Upper lobe of left lung (tissue), 6 donors: ENCODE measurements around the gene SLC15A5. TPM values are rescaled to one million over a fixed set of nuclear protein-coding genes. Genes with fewer than 3 reads are reported as not detected.

Experiments
- ATAC-seq, 2 donors: fragments of 200-7000 bp; cut with Tn5 transposase; one replicate each; pipeline ENCODE4 v1.9.1; 2022; ENCODE audit warnings: mild to moderate bottlenecking in 2 of 2, moderate library complexity in 2 of 2; ENCODE audit not compliant: low FRiP score in 2 of 2
- DNase-seq, 2 donors: peaks; one replicate each; pipeline ENCODE4 v3.0.0-alpha.2; 2019 to 2020
- H3K27ac ChIP-seq, 4 donors: fragments of 200-600 bp; sonication (generic); one replicate each; pipeline ENCODE4 v1.5.1; 2016 to 2019
- H3K27me3 ChIP-seq, 4 donors: fragments of 200-600 bp; sonication (generic); one replicate each; pipeline ENCODE4 v1.5.1; 2017 to 2019
- H3K36me3 ChIP-seq, 4 donors: fragments of 200-600 bp; sonication (generic); one replicate each; pipeline ENCODE4 v1.5.1; 2016 to 2019
- H3K4me1 ChIP-seq, 4 donors: fragments of 200-600 bp; sonication (generic); one replicate each; pipeline ENCODE4 v1.5.1; 2018 to 2019
- H3K4me3 ChIP-seq, 4 donors: fragments of 200-600 bp; sonication (generic); one replicate each; pipeline ENCODE4 v1.5.1; 2017 to 2019; ENCODE audit warnings: mild to moderate bottlenecking in 2 of 4, moderate library complexity in 1 of 4
- H3K9me3 ChIP-seq, 4 donors: fragments of 200-600 bp; sonication (generic); one replicate each; pipeline ENCODE4 v1.5.1; 2018 to 2019
- CTCF ChIP-seq, 6 experiments: fragments of 450-650 bp in 4 of 6; fragments of 200-600 bp in 2 of 6; sonication (generic) in 2 of 6; IDR thresholded peaks; one replicate each; pipeline ENCODE4 v1.5.1; 2016 to 2019; ENCODE audit warnings: antibody characterized with exemption in 6 of 6
- EP300 ChIP-seq, 4 donors: sonication (generic); formaldehyde crosslinking; IDR thresholded peaks; one replicate each; pipeline ENCODE4 v1.5.1; 2017; ENCODE audit warnings: antibody characterized with exemption in 4 of 4, control low read depth in 2 of 4
- POLR2A ChIP-seq, 4 donors: fragments of 450-650 bp; IDR thresholded peaks; one replicate each; pipeline ENCODE4 v1.5.1; 2016 to 2017; ENCODE audit warnings: antibody characterized with exemption in 4 of 4, mild to moderate bottlenecking in 2 of 4
- POLR2AphosphoS5 ChIP-seq, 2 donors: sonication (generic); formaldehyde crosslinking; IDR thresholded peaks; one replicate each; pipeline ENCODE4 v1.5.1; 2017; ENCODE audit warnings: antibody characterized with exemption in 2 of 2
- WGBS, 2 donors: methylation state at CpG; one replicate each; pipeline ENCODE4 v1.1.5; 2017 to 2018; 5-methylcytosine and 5-hydroxymethylcytosine counted together
- total RNA-seq, 6 donors: library from RNA; depleted of rRNA in 4 of 6; stranded (reverse); fragments of >200 nt in 4 of 6; gene quantifications; one replicate each; pipeline versions ENCODE4 v1.1.0 to v1.2.1, GENCODE V29; 2016 to 2021
- donor health status: DM: no; HTN: no; CAD: no; lungs with moderate emphysema.
- donor health status: DM: no; HTN: yes; CAD: no; lungs with severe emphysema.

Gene SLC15A5
- not detected for total RNA-seq

- Histone ChIP-seq H3K9me3 (no peaks in the 10 kb centered on the region), H3K27ac (no peak within 1 kb of the TSS), H3K4me3 (no peak within 1 kb of the TSS), H3K4me1 (no peaks in the 10 kb centered on the region), H3K27me3 (no peaks in the 10 kb centered on the region), H3K36me3 (no peaks in the 10 kb centered on the region)
- TF ChIP-seq POLR2AphosphoS5 (IDR thresholded peaks at IDR 0.05) = no peak
- no peak for TF ChIP-seq EP300 (IDR thresholded peaks at IDR 0.05)
- DNase-seq (no peak), ATAC-seq (no peak)
- 83 to 87% methylated on average over 5 of the region's 5 CpGs for WGBS, 2 donors
These were observed at the start of gene SLC15A5 for GRCh38 chr12:16277585-16277984. Gene SLC15A5 (minus strand): TSS chr12:16277685. CDS start chr12:16277685, 0 bp downstream.

- WGBS, 2 donors = 20 to 22% methylated on average over 3 of the region's 3 CpGs
- no peak for DNase-seq
These were observed 47.9 kb upstream of the SLC15A5 start for GRCh38 chr12:16325426-16325825.

GRCh38 chr12:16324772-16325171, 47.3 kb upstream of the SLC15A5 start:
- no peaks in the 10 kb centered on the region for H3K36me3 ChIP-seq
- no peak for TF ChIP-seq CTCF (IDR thresholded peaks at IDR 0.05)
- no peak for TF ChIP-seq POLR2A (IDR thresholded peaks at IDR 0.05)
- TF ChIP-seq EP300 (IDR thresholded peaks at IDR 0.05) = no peak
- TF ChIP-seq POLR2AphosphoS5 (IDR thresholded peaks at IDR 0.05) = no peak
- H3K4me1 ChIP-seq = no peaks in the 10 kb centered on the region
- H3K9me3 ChIP-seq = peaks cover 0 to 8% (median 0%) of the 10 kb centered on the region in 4 donors
- no peaks in the 10 kb centered on the region for H3K27me3 ChIP-seq
- DNase-seq (no peak), ATAC-seq (no peak)
- no peak overlapping the region for H3K4me3 ChIP-seq
- 87 to 92% methylated on average over 3 of the region's 3 CpGs for WGBS, 2 donors
- H3K27ac ChIP-seq = no peak overlapping the region

More at GRCh38 chr12:16325426-16325825, 47.9 kb upstream of the SLC15A5 start:
- TF ChIP-seq POLR2A (IDR thresholded peaks at IDR 0.05) (no peak), CTCF (IDR thresholded peaks at IDR 0.05) (no peak), POLR2AphosphoS5 (IDR thresholded peaks at IDR 0.05) (no peak), EP300 (IDR thresholded peaks at IDR 0.05) (no peak)
- H3K36me3 ChIP-seq = no peaks in the 10 kb centered on the region
- no peaks in the 10 kb centered on the region for H3K27me3 ChIP-seq
- H3K4me1 ChIP-seq = no peaks in the 10 kb centered on the region
- no peak for ATAC-seq
- no peak overlapping the region for H3K4me3 ChIP-seq
- H3K27ac ChIP-seq = no peak overlapping the region
- H3K9me3 ChIP-seq = peaks cover 0 to 8% (median 0%) of the 10 kb centered on the region in 4 donors

GRCh38 chr12:16324272-16324671, 46.8 kb upstream of the SLC15A5 start:
- Histone ChIP-seq H3K27ac (no peak overlapping the region), H3K4me1 (no peaks in the 10 kb centered on the region), H3K27me3 (no peaks in the 10 kb centered on the region), H3K4me3 (no peak overlapping the region), H3K36me3 (no peaks in the 10 kb centered on the region), H3K9me3 (peaks cover 0 to 8% (median 0%) of the 10 kb centered on the region in 4 donors)
- WGBS, 2 donors = 63 to 68% methylated on average over 5 of the region's 5 CpGs
- TF ChIP-seq EP300 (IDR thresholded peaks at IDR 0.05) = no peak
- no peak for TF ChIP-seq POLR2A (IDR thresholded peaks at IDR 0.05)
- no peak for TF ChIP-seq CTCF (IDR thresholded peaks at IDR 0.05)
- TF ChIP-seq POLR2AphosphoS5 (IDR thresholded peaks at IDR 0.05) = no peak
- DNase-seq (no peak), ATAC-seq (no peak)

GRCh38 chr12:16323638-16324037, 46.2 kb upstream of the SLC15A5 start:
- TF ChIP-seq EP300 (IDR thresholded peaks at IDR 0.05) = no peak
- TF ChIP-seq POLR2AphosphoS5 (IDR thresholded peaks at IDR 0.05) = no peak
- TF ChIP-seq POLR2A (IDR thresholded peaks at IDR 0.05) = no peak
- no peak for TF ChIP-seq CTCF (IDR thresholded peaks at IDR 0.05)
- peaks cover 0 to 8% (median 0%) of the 10 kb centered on the region in 4 donors for H3K9me3 ChIP-seq
- 77 to 85% methylated on average over 2 of the region's 2 CpGs for WGBS, 2 donors
- H3K36me3 ChIP-seq = no peaks in the 10 kb centered on the region
- ATAC-seq (no peak), DNase-seq (no peak)
- H3K4me1 ChIP-seq = no peaks in the 10 kb centered on the region
- H3K27me3 ChIP-seq = no peaks in the 10 kb centered on the region
- H3K27ac ChIP-seq = no peak overlapping the region
- no peak overlapping the region for H3K4me3 ChIP-seq
